ENCODE results near the gene ULK4. TPM values are rescaled to one million over a fixed set of nuclear protein-coding genes. Genes with fewer than 3 reads are reported as not detected.

The ULK4 gene
- total RNA-seq, 1 experiment from 2014 or later = 8.7 TPM

- intact Hi-C loops (cut with micrococcal nuclease; ENCODE audit: unreplicated experiment) = no loop called here
- H3K36me3 ChIP-seq (ENCODE audit: low read depth) = no peaks in the 10 kb centered on the region
- no peaks in the 10 kb centered on the region for H3K9me2 ChIP-seq (ENCODE audit: insufficient read depth)
- no peaks in the 10 kb centered on the region for H3K9me3 ChIP-seq (ENCODE audit: insufficient read depth, low read depth)
- TF ChIP-seq CTCF (conservative IDR thresholded peaks at IDR 0.05) (no peak), EZH2 (IDR thresholded peaks at IDR 0.05; ENCODE audit: low read depth) (no peak)
- ChIA-PET POLR2A (ENCODE audit: unreplicated experiment) (interaction anchor here (0.6 kb wide), 1 partner anchor 677 kb away, joined by 3 read pairs; no protein-coding TSS in a partner anchor), CTCF (interaction anchor here (0.6 kb wide), 1 partner anchor 1482 kb away, joined by 3 read pairs; no protein-coding TSS in a partner anchor)
- H3K27me3 ChIP-seq (ENCODE audit: insufficient read depth, low read depth) = no peaks in the 10 kb centered on the region
- no peak overlapping the region for H3K4me3 ChIP-seq
- H2AFZ ChIP-seq = no peak overlapping the region
- H3F3A ChIP-seq (ENCODE audit: insufficient read depth, low read depth) = no peaks in the 10 kb centered on the region; the same call in 1 of the 2 replicates
- no peak overlapping the region for H3K4me2 ChIP-seq
- H3K79me2 ChIP-seq (ENCODE audit: low read depth) = no peaks in the 10 kb centered on the region
- no peaks in the 10 kb centered on the region for H4K20me1 ChIP-seq (ENCODE audit: insufficient read depth)
- no TSS peak for BruUV-seq (replicated peaks)
- H3K4me1 ChIP-seq (replicated peaks; ENCODE audit: insufficient read depth) = no peaks in the 10 kb centered on the region
- no peak for DNase-seq
- no peak overlapping the region for H3K27ac ChIP-seq
These were observed 153.8 kb downstream of the ULK4 start for GRCh38 chr3:41808152-41808551.

- H2AFZ ChIP-seq = no peak overlapping the region
- H3K9me2 ChIP-seq (ENCODE audit: insufficient read depth) = no peaks in the 10 kb centered on the region
- no peak overlapping the region for H3K4me3 ChIP-seq
- POLR2A ChIA-PET (ENCODE audit: unreplicated experiment) = no interaction called here
- H3K36me3 ChIP-seq (ENCODE audit: low read depth) = no peaks in the 10 kb centered on the region
- no peak for TF ChIP-seq EZH2 (IDR thresholded peaks at IDR 0.05; ENCODE audit: low read depth)
- no peak for TF ChIP-seq CTCF (conservative IDR thresholded peaks at IDR 0.05)
- H3F3A ChIP-seq (ENCODE audit: insufficient read depth, low read depth) = no peaks in the 10 kb centered on the region
- no peaks in the 10 kb centered on the region for H3K9me3 ChIP-seq (ENCODE audit: insufficient read depth, low read depth)
- no peak overlapping the region for H3K4me2 ChIP-seq
- no peaks in the 10 kb centered on the region for H3K4me1 ChIP-seq (replicated peaks; ENCODE audit: insufficient read depth)
- no peak overlapping the region for H3K27ac ChIP-seq
- H3K79me2 ChIP-seq (ENCODE audit: low read depth) = no peaks in the 10 kb centered on the region
- intact Hi-C loops (cut with micrococcal nuclease; ENCODE audit: unreplicated experiment) = no loop called here
- no peak for DNase-seq
- no peaks in the 10 kb centered on the region for H3K27me3 ChIP-seq (ENCODE audit: insufficient read depth, low read depth)
- BruUV-seq (replicated peaks) = no TSS peak
- H4K20me1 ChIP-seq (ENCODE audit: insufficient read depth) = no peaks in the 10 kb centered on the region
- CTCF ChIA-PET = no interaction called here
These were observed 166.9 kb downstream of the ULK4 start for GRCh38 chr3:41794748-41795589.

GRCh38 chr3:41792806-41793205, 169.1 kb downstream of the ULK4 start:
- POLR2A ChIA-PET (ENCODE audit: unreplicated experiment) = no interaction called here
- intact Hi-C loops (cut with micrococcal nuclease; ENCODE audit: unreplicated experiment) = no loop called here
- Histone ChIP-seq H2AFZ (no peak overlapping the region), H3K79me2 (ENCODE audit: low read depth) (no peaks in the 10 kb centered on the region), H3K4me3 (no peak overlapping the region), H3F3A (ENCODE audit: insufficient read depth, low read depth) (no peaks in the 10 kb centered on the region), H4K20me1 (ENCODE audit: insufficient read depth) (no peaks in the 10 kb centered on the region), H3K4me1 (replicated peaks; ENCODE audit: insufficient read depth) (no peaks in the 10 kb centered on the region), H3K9me3 (ENCODE audit: insufficient read depth, low read depth) (no peaks in the 10 kb centered on the region), H3K27me3 (ENCODE audit: insufficient read depth, low read depth) (no peaks in the 10 kb centered on the region), H3K9me2 (ENCODE audit: insufficient read depth) (no peaks in the 10 kb centered on the region), H3K36me3 (ENCODE audit: low read depth) (no peaks in the 10 kb centered on the region), H3K4me2 (no peak overlapping the region), H3K27ac (no peak overlapping the region)
- no TSS peak for BruUV-seq (replicated peaks)
- TF ChIP-seq EZH2 (IDR thresholded peaks at IDR 0.05; ENCODE audit: low read depth) (no peak), CTCF (conservative IDR thresholded peaks at IDR 0.05) (no peak)
- CTCF ChIA-PET = no interaction called here
- DNase-seq = no peak
